ES-I3 (cell line): Measurements from ENCODE around the gene BACE2.

Experiments used
- H3K36me3 ChIP-seq: 2 replicates; pipeline ENCODE4 v1.6.1; 2013; ENCODE audit warnings: mild to moderate bottlenecking, low read length, control low read depth, moderate library complexity; ENCODE audit not compliant: insufficient read depth
- H3K4me1 ChIP-seq: 2 replicates; pipeline ENCODE4 v1.6.1; 2013; ENCODE audit warnings: mild to moderate bottlenecking, control low read depth, low read length; ENCODE audit not compliant: insufficient read depth
- H3K9ac ChIP-seq: 2 replicates; pipeline ENCODE4 v1.6.1; 2013; ENCODE audit warnings: low read depth, mild to moderate bottlenecking, low read length, moderate library complexity
- H3K9me3 ChIP-seq: 2 replicates; pipeline ENCODE4 v1.6.1; 2013; ENCODE audit warnings: mild to moderate bottlenecking, low read length, moderate library complexity; ENCODE audit not compliant: control insufficient read depth, insufficient read depth

The BACE2 gene

DNA sequence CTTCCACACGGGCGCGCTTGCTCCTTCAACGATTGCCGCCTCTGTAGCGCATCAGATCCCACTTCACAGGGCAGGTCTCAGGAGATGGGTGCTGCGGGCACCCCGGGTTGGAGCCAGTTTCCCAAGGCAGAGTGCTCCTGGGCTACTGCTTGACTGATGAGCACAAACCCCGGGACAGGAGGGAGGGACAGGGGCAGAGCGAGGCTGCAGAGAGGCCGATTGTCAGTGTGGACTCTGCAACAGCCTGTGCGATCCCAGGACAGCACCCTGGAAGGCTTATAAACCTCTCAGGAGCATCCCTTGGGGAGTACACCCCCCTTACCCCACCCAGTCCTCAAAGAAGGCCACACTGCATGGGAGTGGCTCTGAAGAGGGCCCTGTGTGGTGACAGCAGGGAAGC is 28.0 kb upstream of the BACE2 start:
- H3K4me1 ChIP-seq = no peaks in the 10 kb centered on the region
- H3K36me3 ChIP-seq = no peaks in the 10 kb centered on the region
- H3K9me3 ChIP-seq = no peaks in the 10 kb centered on the region
- no peak overlapping the region for H3K9ac ChIP-seq

DNA sequence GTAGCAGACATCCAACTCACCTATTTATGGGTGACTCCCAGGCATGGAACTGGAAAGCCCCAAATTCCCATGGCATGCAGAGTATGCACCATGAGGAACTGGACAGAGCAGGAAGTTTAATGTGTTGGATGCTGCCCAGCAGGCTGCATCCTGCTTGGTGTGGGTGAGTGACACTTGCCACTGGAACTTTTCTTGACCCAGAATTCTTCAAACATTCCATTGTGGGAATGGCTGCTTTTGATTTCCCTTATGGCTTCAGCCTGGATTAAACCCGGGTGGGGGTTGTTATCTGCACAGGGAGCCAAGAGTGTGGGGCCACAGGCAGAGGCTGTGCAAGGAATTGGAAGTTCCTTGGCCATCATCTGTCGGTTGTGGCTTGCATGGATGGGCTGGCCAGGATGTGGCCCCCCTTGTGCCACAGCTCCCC is 26.9 kb upstream of the BACE2 start:
- Histone ChIP-seq H3K9me3 (no peaks in the 10 kb centered on the region), H3K4me1 (no peaks in the 10 kb centered on the region), H3K9ac (no peak overlapping the region), H3K36me3 (no peaks in the 10 kb centered on the region)

DNA sequence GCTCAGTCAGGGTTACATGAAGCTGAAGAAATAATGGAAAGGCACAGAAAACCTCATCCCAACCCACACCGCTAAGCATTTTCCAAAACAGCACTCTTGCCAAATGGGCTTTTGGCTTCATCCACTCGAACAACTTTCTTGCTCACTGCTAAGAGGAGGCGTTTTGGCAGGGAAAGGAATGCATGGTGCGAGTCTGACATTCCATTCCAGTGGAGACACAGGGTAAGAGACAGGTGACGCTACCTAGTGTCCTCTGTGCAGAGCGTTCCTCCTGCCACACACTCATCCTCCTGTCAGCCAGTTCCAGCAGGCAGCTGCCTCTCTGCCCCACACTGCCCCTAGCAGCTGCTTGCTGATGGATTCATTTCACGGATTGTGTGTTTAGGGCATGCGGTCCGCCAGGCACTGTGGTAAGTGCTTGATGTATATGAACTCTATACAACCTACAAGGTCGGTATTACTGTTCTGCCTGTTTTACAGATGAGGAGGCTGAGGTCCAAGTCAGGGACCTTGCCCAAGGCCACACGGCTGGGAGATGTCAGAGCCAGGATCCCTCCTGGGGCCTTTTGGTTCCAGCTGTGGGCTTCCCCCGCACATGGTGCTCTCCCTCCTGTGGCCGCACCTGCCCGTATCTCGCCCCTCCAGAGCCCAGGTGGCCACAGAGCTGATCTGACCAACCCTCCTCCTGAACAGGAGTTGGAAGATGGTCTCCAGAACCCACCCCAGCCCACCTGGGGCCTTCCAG is 25.7 kb upstream of the BACE2 start:
- no peaks in the 10 kb centered on the region for H3K4me1 ChIP-seq
- no peaks in the 10 kb centered on the region for H3K36me3 ChIP-seq
- no peak overlapping the region for H3K9ac ChIP-seq
- no peaks in the 10 kb centered on the region for H3K9me3 ChIP-seq

DNA sequence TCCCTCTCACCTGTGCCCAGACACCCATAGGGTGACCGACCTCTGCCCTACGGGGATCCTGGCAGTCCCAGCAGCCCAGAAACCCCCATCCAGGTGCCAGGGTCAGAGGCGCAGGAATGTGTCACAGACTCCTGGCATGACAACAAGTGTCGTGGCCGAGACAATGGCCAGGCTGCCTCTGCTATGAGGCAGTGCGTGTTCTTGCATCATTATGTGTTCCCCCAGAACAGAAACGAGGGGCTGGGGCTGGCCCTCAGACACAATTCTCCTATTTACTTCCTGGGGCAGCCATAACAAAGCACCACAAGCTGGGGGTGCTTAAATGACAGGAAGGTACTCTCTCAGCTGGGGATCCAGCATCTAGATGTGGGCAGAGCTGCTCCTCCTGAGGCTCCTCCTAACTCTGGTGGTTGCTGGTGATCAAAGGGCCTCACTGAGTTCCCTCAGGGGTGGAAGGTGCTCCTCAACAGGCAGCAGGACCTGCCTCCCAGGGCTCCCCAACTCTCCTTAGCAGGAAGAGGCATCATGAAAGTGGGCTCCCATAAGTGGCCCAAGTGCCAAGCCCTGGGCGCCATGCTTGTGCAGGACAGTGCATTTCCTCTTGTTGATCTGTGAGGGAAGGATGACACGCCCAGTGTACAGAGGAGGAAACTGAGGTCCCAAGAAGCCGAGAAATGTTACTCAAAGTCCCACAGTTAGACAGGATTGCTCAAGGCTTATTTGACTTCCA is 24.2 kb upstream of the BACE2 start:
- Histone ChIP-seq H3K36me3 (no peaks in the 10 kb centered on the region), H3K9ac (no peak overlapping the region), H3K9me3 (no peaks in the 10 kb centered on the region), H3K4me1 (no peaks in the 10 kb centered on the region)

DNA sequence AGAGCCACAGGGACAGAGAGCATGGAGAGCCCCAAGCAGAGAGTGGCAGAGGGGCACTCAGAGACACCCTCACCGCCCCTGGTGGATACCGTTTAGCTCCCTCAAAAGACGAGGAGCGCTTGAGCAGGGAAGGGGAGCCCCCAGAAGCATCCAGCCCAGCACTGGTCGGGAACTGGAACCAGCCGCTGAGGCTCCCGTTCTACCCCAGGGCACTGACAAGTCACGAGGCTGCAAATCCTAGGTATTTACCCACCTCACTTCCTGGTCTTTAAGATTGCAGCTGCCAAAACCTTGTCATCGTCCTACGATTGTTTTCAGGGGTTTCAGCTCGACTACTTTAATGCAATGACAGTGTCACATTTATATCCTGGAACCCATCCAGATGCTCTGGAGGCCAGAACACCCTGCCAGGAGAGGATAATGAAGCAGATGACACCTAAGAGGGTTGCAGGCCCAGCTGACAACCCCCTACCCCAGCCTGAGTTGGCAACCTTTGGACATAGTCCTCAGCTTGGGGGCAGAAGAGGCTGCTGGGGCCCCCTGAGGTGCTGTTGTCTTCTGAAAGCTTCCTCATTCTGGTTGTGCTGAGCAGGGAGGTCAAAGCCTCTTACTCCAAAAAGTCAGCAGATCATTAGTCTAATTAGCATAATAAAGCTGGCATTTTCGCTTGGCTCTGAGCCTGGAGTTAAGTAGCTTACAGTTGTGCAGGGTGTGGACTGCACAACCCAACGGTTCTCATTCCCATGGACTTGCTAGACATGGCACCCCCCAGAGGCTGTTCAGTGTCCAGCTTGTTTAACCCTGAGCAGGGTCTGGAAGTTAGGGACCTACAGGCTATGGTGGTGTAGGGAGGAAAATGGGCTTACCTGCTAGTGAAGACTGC is 20.6 kb upstream of the BACE2 start:
- no peaks in the 10 kb centered on the region for H3K4me1 ChIP-seq
- no peak overlapping the region for H3K9ac ChIP-seq
- no peaks in the 10 kb centered on the region for H3K36me3 ChIP-seq
- H3K9me3 ChIP-seq = no peaks in the 10 kb centered on the region

DNA sequence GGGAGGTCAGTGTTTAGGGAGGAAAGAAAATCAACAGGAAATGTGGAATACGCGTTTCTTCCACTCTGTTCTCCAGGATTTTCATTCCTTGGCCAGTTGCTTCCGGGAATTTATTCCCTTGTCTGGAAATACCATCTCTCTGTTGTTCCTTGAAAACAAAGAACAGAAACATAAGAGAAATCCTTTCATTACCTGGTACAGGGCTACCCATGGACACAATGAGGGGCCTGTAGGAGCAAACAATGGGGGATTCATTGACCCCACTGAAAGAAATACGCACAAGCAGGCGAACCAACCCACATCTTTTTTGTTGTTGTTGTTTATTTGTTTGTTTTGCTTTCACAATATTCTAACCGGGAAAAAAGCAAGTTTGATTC is 20.0 kb upstream of the BACE2 start:
- Histone ChIP-seq H3K36me3 (no peaks in the 10 kb centered on the region), H3K4me1 (no peaks in the 10 kb centered on the region), H3K9ac (no peak overlapping the region), H3K9me3 (no peaks in the 10 kb centered on the region)

DNA sequence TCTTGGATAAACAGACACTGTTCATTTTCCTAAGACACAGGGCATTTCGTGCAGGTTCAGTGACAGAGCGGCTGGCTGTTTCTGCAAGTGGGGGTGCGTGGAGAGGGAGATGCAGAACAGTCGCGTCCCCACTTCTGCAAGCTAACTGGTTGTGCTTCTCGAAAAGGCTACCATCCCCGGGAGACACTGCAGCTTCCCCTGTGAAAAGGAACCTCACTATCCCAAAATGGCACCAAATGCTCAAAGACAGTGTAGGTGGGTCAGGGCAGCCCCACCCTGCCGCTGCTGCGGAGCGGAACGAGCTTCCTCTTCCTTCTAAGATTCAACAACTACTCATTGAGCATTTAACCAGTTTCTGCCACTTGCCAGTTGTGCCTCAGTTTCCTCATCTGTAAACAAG is 19.2 kb upstream of the BACE2 start:
- Histone ChIP-seq H3K9me3 (no peaks in the 10 kb centered on the region), H3K36me3 (no peaks in the 10 kb centered on the region), H3K4me1 (no peaks in the 10 kb centered on the region), H3K9ac (no peak overlapping the region)

DNA sequence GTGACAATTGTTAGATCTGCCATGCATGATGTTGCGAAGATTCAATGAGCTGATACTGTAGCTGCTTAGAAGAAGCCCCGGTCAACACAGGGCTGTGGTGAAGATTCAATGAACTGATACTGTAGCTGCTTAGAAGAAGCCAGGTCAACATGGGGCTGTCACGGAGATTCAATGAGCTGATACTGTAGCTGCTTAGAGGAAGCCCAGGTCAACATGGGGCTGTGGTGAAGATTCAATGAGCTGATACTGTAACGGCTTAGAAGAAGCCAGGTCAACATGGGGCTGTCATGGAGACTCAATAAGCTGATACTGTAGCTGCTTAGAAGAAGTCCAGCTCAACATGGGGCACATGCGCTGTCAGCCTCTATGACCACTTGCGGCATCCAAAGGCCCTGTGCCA is 18.8 kb upstream of the BACE2 start:
- no peaks in the 10 kb centered on the region for H3K4me1 ChIP-seq
- no peaks in the 10 kb centered on the region for H3K36me3 ChIP-seq
- no peak overlapping the region for H3K9ac ChIP-seq
- no peaks in the 10 kb centered on the region for H3K9me3 ChIP-seq

DNA sequence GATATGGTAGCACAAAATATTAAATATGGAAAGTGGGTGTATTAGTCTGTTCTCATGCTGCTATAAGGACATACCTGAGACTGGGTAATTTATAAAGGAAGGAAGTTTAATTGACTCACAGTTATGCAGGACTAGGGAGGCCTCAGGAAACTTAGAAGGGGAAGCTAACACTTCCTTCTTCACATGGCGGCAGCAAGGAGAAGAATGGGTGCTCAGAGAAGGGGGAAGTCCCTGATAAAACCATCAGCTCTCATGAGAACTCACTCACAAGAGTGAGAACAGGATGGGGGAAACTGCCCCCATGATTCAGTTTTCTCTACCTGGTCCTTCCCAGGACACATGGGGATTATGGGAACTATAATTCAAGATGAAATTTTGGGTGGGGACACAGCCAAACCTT is 15.8 kb upstream of the BACE2 start:
- H3K9me3 ChIP-seq = no peaks in the 10 kb centered on the region
- no peaks in the 10 kb centered on the region for H3K36me3 ChIP-seq
- no peaks in the 10 kb centered on the region for H3K4me1 ChIP-seq
- no peak overlapping the region for H3K9ac ChIP-seq

DNA sequence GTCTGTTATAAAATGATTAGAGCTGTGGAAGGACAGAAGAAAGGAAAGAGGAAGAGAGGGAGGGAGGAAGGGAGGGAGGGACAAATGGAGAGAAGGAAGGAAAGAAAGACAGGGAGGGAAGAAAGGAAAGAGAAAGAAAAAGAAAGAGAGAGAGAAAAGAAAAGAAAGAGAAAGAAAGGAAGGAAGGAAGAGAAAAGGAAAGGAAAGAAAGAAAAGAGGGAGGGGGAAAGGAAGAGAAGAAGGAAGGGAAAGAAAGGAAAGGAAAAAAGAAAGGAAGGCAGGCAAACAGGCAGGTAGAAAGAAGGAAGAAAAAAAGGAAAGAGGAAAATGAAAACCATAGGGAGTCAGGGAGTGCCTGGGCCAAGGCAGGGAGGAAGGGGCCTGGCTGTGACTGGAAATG is 14.5 kb upstream of the BACE2 start:
- H3K9ac ChIP-seq = no peak overlapping the region
- no peaks in the 10 kb centered on the region for H3K4me1 ChIP-seq
- no peaks in the 10 kb centered on the region for H3K36me3 ChIP-seq
- no peaks in the 10 kb centered on the region; the same call in 1 of the 2 replicates for H3K9me3 ChIP-seq

DNA sequence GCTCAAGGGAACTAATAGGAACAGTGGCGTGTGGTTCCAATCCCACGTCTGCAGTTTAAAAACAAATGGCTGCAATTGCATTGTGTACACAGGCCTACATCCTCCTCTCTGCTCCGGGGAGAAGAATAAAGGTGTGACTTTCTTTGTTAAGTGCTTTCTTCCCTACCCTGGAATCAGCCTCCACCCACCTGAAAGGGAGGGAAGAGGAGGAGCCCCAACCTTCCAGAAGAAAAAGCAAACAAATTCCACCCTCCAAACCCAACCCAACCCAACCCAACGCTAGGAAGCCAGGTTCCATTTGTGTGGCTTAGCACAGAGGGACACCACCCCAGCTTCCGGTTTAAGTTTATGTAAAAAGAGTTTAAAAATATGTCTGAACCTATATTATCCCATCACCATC is 11.8 kb upstream of the BACE2 start:
- Histone ChIP-seq H3K9ac (no peak overlapping the region), H3K9me3 (no peaks in the 10 kb centered on the region; the same call in 1 of the 2 replicates), H3K36me3 (no peaks in the 10 kb centered on the region), H3K4me1 (no peaks in the 10 kb centered on the region)

DNA sequence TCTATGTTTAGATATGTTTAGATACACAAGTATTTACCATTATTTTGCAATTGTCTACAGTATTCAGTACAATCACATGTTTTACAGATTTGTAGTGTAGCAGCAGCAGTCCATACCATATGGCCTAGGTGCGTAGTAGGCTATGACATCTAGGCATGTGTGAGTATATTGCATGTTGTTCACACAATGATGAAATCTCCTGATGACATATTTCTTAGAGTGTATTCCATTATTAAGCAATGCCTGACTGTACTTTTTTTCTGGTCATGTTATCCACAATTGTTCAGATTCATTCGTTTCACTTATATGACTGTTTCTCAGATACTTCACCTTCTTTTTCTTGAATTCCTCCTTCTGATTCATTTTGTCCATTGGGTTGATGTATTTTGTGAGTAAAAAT is 9.9 kb upstream of the BACE2 start:
- no peaks in the 10 kb centered on the region for H3K36me3 ChIP-seq
- no peaks in the 10 kb centered on the region; the same call in 1 of the 2 replicates for H3K9me3 ChIP-seq
- no peaks in the 10 kb centered on the region for H3K4me1 ChIP-seq
- no peak overlapping the region for H3K9ac ChIP-seq

DNA sequence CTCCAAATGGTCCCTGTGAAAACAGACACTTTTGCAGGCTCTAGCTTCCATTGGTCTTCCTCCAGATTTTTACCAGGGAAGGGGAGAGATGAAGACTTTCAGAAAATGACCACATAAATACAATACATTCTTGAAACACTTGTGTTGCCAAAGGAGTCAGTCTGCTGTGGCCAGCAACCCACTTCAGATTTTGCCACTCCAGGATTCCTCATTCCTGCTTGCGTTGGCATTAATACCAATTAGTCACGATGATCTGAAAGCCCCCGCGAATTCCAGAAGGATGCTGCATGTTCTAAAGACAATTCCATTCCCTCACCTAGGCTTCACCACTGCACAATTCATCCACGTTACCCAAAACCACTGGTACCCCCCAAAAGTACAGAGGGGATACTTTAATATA is 7.9 kb upstream of the BACE2 start:
- H3K4me1 ChIP-seq = no peaks in the 10 kb centered on the region
- H3K9me3 ChIP-seq = no peaks in the 10 kb centered on the region; the same call in 1 of the 2 replicates
- H3K9ac ChIP-seq = no peak overlapping the region
- no peaks in the 10 kb centered on the region for H3K36me3 ChIP-seq

DNA sequence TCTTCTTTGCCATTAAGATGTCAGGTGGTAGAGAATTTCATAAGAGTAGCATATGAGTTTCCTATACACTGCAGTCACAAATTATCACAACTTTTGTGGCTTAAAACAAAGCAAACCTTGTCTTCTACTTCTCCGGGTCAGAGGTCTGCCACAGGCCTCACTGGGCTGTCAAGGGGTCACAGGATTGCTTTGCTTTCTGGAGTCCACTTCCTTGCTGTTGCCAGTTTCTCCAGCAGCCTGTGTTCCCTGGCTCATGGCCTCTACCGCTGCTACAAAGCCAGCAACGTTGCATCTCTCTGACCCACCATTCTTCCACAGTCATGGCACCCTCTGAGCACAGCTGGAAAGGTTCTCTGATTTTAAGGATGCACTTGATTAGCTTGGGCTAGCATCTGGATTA is 6.5 kb upstream of the BACE2 start:
- H3K9ac ChIP-seq = no peak overlapping the region
- no peaks in the 10 kb centered on the region; the same call in 1 of the 2 replicates for H3K9me3 ChIP-seq
- H3K4me1 ChIP-seq = no peaks in the 10 kb centered on the region
- H3K36me3 ChIP-seq = no peaks in the 10 kb centered on the region
